Posterior vena cava (tissue), 2 donors: ENCODE measurements around the gene PTTG1. TPM values are rescaled to one million over a fixed set of nuclear protein-coding genes. Genes with fewer than 3 reads are reported as not detected.

ENCODE experiments used
- DNase-seq: peaks from one replicate; pipeline ENCODE4 v3.0.0-alpha.2; 2020; ENCODE audit warnings: low spot score
- intact Hi-C, 2 donors: fragments of 100-400 bp; cut with DNase I; formaldehyde crosslinking; loops; one replicate each; pipeline versions ENCODE4 v1.14.1 to v1.14.2; 2022 to 2023
- microRNA-seq, 2 donors: library from miRNA; unstranded; fragments of <30 nt; microRNA quantifications; one replicate each; pipeline ENCODE4 v1.2.0, GENCODE V29; 2020 to 2021; ENCODE audit warnings: borderline microRNAs expressed in 2 of 2
- total RNA-seq, 2 donors: library from RNA; stranded (reverse); fragmentation: NEBNext Ultra II Directional; extraction: Animal tissue kit (Norgen Biotek cat#: 25700); gene quantifications; one replicate each; pipeline ENCODE4 v1.2.1, GENCODE V29; 2021
- donor health status: DM: yes; HTN: yes; CAD: no.
- donor health status: DM: yes; HTN: yes; CAD: no.

Gene PTTG1
- total RNA-seq, 2 donors from 2014 or later, result 2.3 to 2.6 TPM

- no peak for DNase-seq
- intact Hi-C loops, result no loop called here
Measured at GRCh38 chr5:160466889-160467554, 45.4 kb downstream of the PTTG1 start.

- intact Hi-C loops, result no loop called here
Measured at GRCh38 chr5:160467555-160468362, 46.1 kb downstream of the PTTG1 start.

GRCh38 chr5:160468363-160468975 is 46.8 kb downstream of the PTTG1 start:
- intact Hi-C loops, result no loop called here
- no peak for DNase-seq

More at GRCh38 chr5:160467555-160468362, 46.1 kb downstream of the PTTG1 start:
- peak; percentile 89 for DNase-seq

- DNase-seq, result no peak
- intact Hi-C loops, result no loop called here
Measured at GRCh38 chr5:160469156-160470144, 47.8 kb downstream of the PTTG1 start.

- intact Hi-C loops, result no loop called here
- no peak for DNase-seq
Measured at GRCh38 chr5:160470437-160471361, 49.0 kb downstream of the PTTG1 start.

- intact Hi-C loops, result no loop called here
- DNase-seq, result no peak
Measured at GRCh38 chr5:160471761-160472160, 50.1 kb downstream of the PTTG1 start.

GRCh38 chr5:160472482-160472881 is 50.8 kb downstream of the PTTG1 start:
- intact Hi-C loops, result no loop called here
- DNase-seq, result no peak

- intact Hi-C loops, result no loop called here
- no peak for DNase-seq
Measured at GRCh38 chr5:160473681-160474080, 52.0 kb downstream of the PTTG1 start.

- intact Hi-C loops, result no loop called here
- no peak for DNase-seq
Measured at GRCh38 chr5:160474084-160474483, 52.4 kb downstream of the PTTG1 start.

GRCh38 chr5:160475864-160476438 is 54.3 kb downstream of the PTTG1 start:
- intact Hi-C loops, result no loop called here

GRCh38 chr5:160477266-160477970 is 55.8 kb downstream of the PTTG1 start:
- DNase-seq, result no peak
- intact Hi-C loops, result no loop called here

More at GRCh38 chr5:160475864-160476438, 54.3 kb downstream of the PTTG1 start:
- no peak for DNase-seq

GRCh38 chr5:160478163-160478562 is 56.5 kb downstream of the PTTG1 start:
- DNase-seq, result no peak
- intact Hi-C loops, result no loop called here

Small RNA genes within 50 kb of the gene (microRNA-seq; reads per million reads assigned to microRNA genes)
- gene MIR3142, result 0 reads per million in 2 donors

Other genes starting within 250 kb of the PTTG1 start
- not detected for gene FABP6, start 192.3 kb upstream of the PTTG1 start, total RNA-seq
- 1 to 10 TPM; 1.0 to 1.2 TPM for gene CCNJL, start 109.3 kb upstream of the PTTG1 start, total RNA-seq
- 1 to 10 TPM; 7.1 to 9.7 TPM for gene C1QTNF2, start 51.2 kb upstream of the PTTG1 start, total RNA-seq
- 1 to 10 TPM; 4.1 to 4.8 TPM for gene FAM200C, start 21.8 kb upstream of the PTTG1 start, total RNA-seq
- 10 to 100 TPM; 35.8 to 47.5 TPM for gene SLU7, start 2.8 kb upstream of the PTTG1 start, total RNA-seq